Thoracic aorta (tissue), 2 donors: ENCODE results near the gene AOPEP. TPM values are rescaled to one million over a fixed set of nuclear protein-coding genes. Genes with fewer than 3 reads are reported as not detected.

ENCODE experiments used
- ATAC-seq: fragments of 150-250 bp; one replicate; pipeline ENCODE4 v1.8.0; 2017; ENCODE audit warnings: low read depth; ENCODE audit not compliant: insufficient number of reproducible peaks, low FRiP score
- DNase-seq: peaks from one replicate; pipeline ENCODE4 v3.0.0-alpha.2; 2020; ENCODE audit warnings: low spot score
- H3K27ac ChIP-seq, 2 donors: fragments of 200-600 bp; sonication (generic); 1 replicate in 1 of 2; 2 replicates in 1 of 2; pipeline ENCODE4 v1.5.1; 2016; ENCODE audit warnings: mild to moderate bottlenecking in 2 of 2, moderate library complexity in 2 of 2
- H3K27me3 ChIP-seq: fragments of 200-600 bp; sonication (generic); replicated peaks from 2 replicates; pipeline ENCODE4 v1.6.0; 2016; ENCODE audit warnings: mild to moderate bottlenecking; ENCODE audit not compliant: insufficient read depth
- H3K36me3 ChIP-seq: fragments of 200-600 bp; sonication (generic); one replicate; pipeline ENCODE4 v1.5.1; 2016
- H3K4me1 ChIP-seq, 2 donors: fragments of 200-600 bp; sonication (generic); 1 replicate in 1 of 2; 2 replicates in 1 of 2; pipeline versions ENCODE4 v1.5.1 to v1.6.0; 2016; ENCODE audit warnings: low read depth in 2 of 2, mild to moderate bottlenecking in 1 of 2; ENCODE audit not compliant: control insufficient read depth in 1 of 2
- H3K4me3 ChIP-seq: fragments of 200-600 bp; sonication (generic); 2 replicates; pipeline ENCODE4 v1.5.1; 2016; ENCODE audit warnings: mild to moderate bottlenecking
- H3K9me3 ChIP-seq: fragments of 200-600 bp; sonication (generic); 2 replicates; pipeline ENCODE4 v1.5.1; 2016
- CTCF ChIP-seq: fragments of 200-600 bp; sonication (generic); IDR thresholded peaks from one replicate; pipeline ENCODE4 v1.5.1; 2019; ENCODE audit warnings: antibody characterized with exemption
- total RNA-seq, 2 donors: library from RNA; depleted of rRNA; stranded (reverse); fragments of >200 nt; gene quantifications; one replicate each; pipeline versions ENCODE4 v1.1.0 to v1.2.3, GENCODE V29; 2016

Gene AOPEP
- total RNA-seq, 2 donors from 2014 or later: 494 to 668 TPM

- no peak for ATAC-seq
Observed at GRCh38 chr9:95055334-95055850, 328.9 kb downstream of the AOPEP start.

GRCh38 chr9:95055851-95056551 is 329.5 kb downstream of the AOPEP start:
- Histone ChIP-seq H3K4me1 (peaks cover 61 to 100% of the 10 kb centered on the region in 2 donors), H3K27ac (peak overlapping the region; percentile 83 to 89), H3K36me3 (no peaks in the 10 kb centered on the region), H3K9me3 (no peaks in the 10 kb centered on the region), H3K4me3 (peak overlapping the region; percentile 61), H3K27me3 (no peaks in the 10 kb centered on the region)
- peak; percentile 24 for ATAC-seq
- no peak for DNase-seq
- no peak for TF ChIP-seq CTCF

More at GRCh38 chr9:95055334-95055850, 328.9 kb downstream of the AOPEP start:
- Histone ChIP-seq H3K27me3 (no peaks in the 10 kb centered on the region), H3K4me3 (peak overlapping the region; percentile 61), H3K9me3 (no peaks in the 10 kb centered on the region), H3K36me3 (no peaks in the 10 kb centered on the region), H3K4me1 (peaks cover 56 to 98% of the 10 kb centered on the region in 2 donors), H3K27ac (peak overlapping the region; percentile 83 to 89)
- TF ChIP-seq CTCF: no peak
- DNase-seq: no peak

GRCh38 chr9:95057101-95057500 is 330.6 kb downstream of the AOPEP start:
- Histone ChIP-seq H3K36me3 (peaks cover 3% of the 10 kb centered on the region), H3K4me1 (peaks cover 70 to 100% of the 10 kb centered on the region in 2 donors), H3K27ac (peak overlapping the region; percentile 83 to 89), H3K27me3 (no peaks in the 10 kb centered on the region), H3K9me3 (no peaks in the 10 kb centered on the region), H3K4me3 (peak overlapping the region; percentile 61)
- ATAC-seq (no peak), DNase-seq (no peak)
- no peak for TF ChIP-seq CTCF

GRCh38 chr9:95058121-95058785 is 331.8 kb downstream of the AOPEP start:
- TF ChIP-seq CTCF: no peak
- Histone ChIP-seq H3K27me3 (no peaks in the 10 kb centered on the region), H3K4me3 (peak overlapping the region; percentile 61), H3K4me1 (peaks cover 72 to 100% of the 10 kb centered on the region in 2 donors), H3K9me3 (no peaks in the 10 kb centered on the region), H3K27ac (peak overlapping the region; percentile 83 to 89), H3K36me3 (peaks cover 4% of the 10 kb centered on the region)
- DNase-seq (no peak), ATAC-seq (no peak)

GRCh38 chr9:95058795-95059386 is 332.4 kb downstream of the AOPEP start:
- TF ChIP-seq CTCF: no peak
- Histone ChIP-seq H3K27ac (peak overlapping the region; percentile 83 to 89), H3K27me3 (no peaks in the 10 kb centered on the region), H3K9me3 (no peaks in the 10 kb centered on the region), H3K4me3 (peak overlapping the region; percentile 61), H3K4me1 (peaks cover 73 to 100% of the 10 kb centered on the region in 2 donors), H3K36me3 (peaks cover 11% of the 10 kb centered on the region)
- DNase-seq: no peak
- no peak for ATAC-seq
